Parathyroid adenoma (tissue), 2 donors: ENCODE measurements around the gene ZNF185.

Experiments used
- H2AFZ ChIP-seq: fragments of 300-600 bp; sonication (generic); one replicate; pipeline ENCODE4 v1.7.0; 2017; ENCODE audit warnings: antibody characterized with exemption, mild to moderate bottlenecking
- H3K27ac ChIP-seq: fragments of 300-600 bp; sonication (generic); one replicate; pipeline ENCODE4 v1.7.0; 2017
- H3K27me3 ChIP-seq: fragments of 300-600 bp; sonication (generic); one replicate; pipeline ENCODE4 v1.7.0; 2017; ENCODE audit warnings: low read length; ENCODE audit not compliant: control insufficient read depth, insufficient read depth
- H3K36me3 ChIP-seq: fragments of 300-600 bp; sonication (generic); one replicate; pipeline ENCODE4 v1.7.0; 2017; ENCODE audit warnings: low read length; ENCODE audit not compliant: control insufficient read depth, insufficient read depth
- H3K4me1 ChIP-seq: fragments of 300-600 bp; sonication (generic); one replicate; pipeline ENCODE4 v1.7.0; 2017; ENCODE audit warnings: control low read depth
- H3K4me2 ChIP-seq: fragments of 300-600 bp; sonication (generic); one replicate; pipeline ENCODE4 v1.7.0; 2017; ENCODE audit warnings: low read length
- H3K4me3 ChIP-seq: fragments of 300-600 bp; sonication (generic); one replicate; pipeline ENCODE4 v1.7.0; 2017; ENCODE audit warnings: low read depth, low read length
- H3K79me2 ChIP-seq: fragments of 300-600 bp; sonication (generic); one replicate; pipeline ENCODE4 v1.7.0; 2017; ENCODE audit warnings: control low read depth
- H3K9ac ChIP-seq: fragments of 300-600 bp; sonication (generic); one replicate; pipeline ENCODE4 v1.7.0; 2017; ENCODE audit warnings: mild to moderate bottlenecking
- H3K9me3 ChIP-seq: fragments of 300-600 bp; sonication (generic); one replicate; pipeline ENCODE4 v1.7.0; 2017; ENCODE audit warnings: low read length; ENCODE audit not compliant: control insufficient read depth
- TF ChIP-seq, protein P1 (sequence below): fragments of 300-600 bp; sonication (generic); IDR thresholded peaks from one replicate; pipeline ENCODE4 v1.7.0; 2017; ENCODE audit warnings: antibody characterized with exemption, mild to moderate bottlenecking
- donor health status: primary hyperparathyroidism.

The ZNF185 gene

GRCh38 chrX:152902502-152902820, 4.6 kb downstream of the ZNF185 start:
- Histone ChIP-seq H3K27me3 (no peaks in the 10 kb centered on the region), H3K27ac (no peak overlapping the region)
- TF ChIP-seq, protein P1, sequence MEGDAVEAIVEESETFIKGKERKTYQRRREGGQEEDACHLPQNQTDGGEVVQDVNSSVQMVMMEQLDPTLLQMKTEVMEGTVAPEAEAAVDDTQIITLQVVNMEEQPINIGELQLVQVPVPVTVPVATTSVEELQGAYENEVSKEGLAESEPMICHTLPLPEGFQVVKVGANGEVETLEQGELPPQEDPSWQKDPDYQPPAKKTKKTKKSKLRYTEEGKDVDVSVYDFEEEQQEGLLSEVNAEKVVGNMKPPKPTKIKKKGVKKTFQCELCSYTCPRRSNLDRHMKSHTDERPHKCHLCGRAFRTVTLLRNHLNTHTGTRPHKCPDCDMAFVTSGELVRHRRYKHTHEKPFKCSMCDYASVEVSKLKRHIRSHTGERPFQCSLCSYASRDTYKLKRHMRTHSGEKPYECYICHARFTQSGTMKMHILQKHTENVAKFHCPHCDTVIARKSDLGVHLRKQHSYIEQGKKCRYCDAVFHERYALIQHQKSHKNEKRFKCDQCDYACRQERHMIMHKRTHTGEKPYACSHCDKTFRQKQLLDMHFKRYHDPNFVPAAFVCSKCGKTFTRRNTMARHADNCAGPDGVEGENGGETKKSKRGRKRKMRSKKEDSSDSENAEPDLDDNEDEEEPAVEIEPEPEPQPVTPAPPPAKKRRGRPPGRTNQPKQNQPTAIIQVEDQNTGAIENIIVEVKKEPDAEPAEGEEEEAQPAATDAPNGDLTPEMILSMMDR = no peak

DNA sequence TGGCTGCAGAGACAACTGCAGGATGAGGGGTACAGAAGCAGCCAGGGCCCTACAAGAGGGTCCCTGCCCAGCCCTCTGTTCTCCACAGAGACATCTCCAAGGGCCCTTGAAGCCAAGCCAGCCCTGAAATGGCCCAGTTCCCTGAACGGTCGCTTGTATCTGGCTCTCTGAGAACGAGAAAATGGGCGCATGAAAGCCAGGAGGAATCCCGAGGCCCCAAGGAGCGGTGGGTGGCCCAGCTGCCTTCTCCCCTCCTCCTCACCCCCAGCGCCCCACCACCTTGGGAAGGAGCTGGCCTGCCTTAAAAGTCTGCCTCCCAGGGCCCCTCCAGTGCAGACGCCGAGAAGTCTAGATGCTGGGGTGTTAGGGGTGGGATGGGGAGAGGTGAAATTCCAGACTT, 5.7 kb downstream of the ZNF185 start:
- H3K4me1 ChIP-seq = no peaks in the 10 kb centered on the region
- H3K9ac ChIP-seq = no peak overlapping the region
- H2AFZ ChIP-seq = no peak overlapping the region
- H3K27ac ChIP-seq = no peak overlapping the region
- TF ChIP-seq, protein P1 = no peak
- H3K79me2 ChIP-seq = no peaks in the 10 kb centered on the region
- no peaks in the 10 kb centered on the region for H3K27me3 ChIP-seq
- H3K36me3 ChIP-seq = no peaks in the 10 kb centered on the region
- no peaks in the 10 kb centered on the region for H3K9me3 ChIP-seq
- H3K4me2 ChIP-seq = no peak overlapping the region
- no peak overlapping the region for H3K4me3 ChIP-seq

More at GRCh38 chrX:152902502-152902820, 4.6 kb downstream of the ZNF185 start:
- Histone ChIP-seq H3K4me1 (no peaks in the 10 kb centered on the region), H3K9ac (no peak overlapping the region), H3K79me2 (no peaks in the 10 kb centered on the region), H3K4me2 (no peak overlapping the region), H3K9me3 (no peaks in the 10 kb centered on the region), H3K4me3 (no peak overlapping the region), H3K36me3 (no peaks in the 10 kb centered on the region), H2AFZ (no peak overlapping the region)

- H3K27ac ChIP-seq = no peak overlapping the region
- no peaks in the 10 kb centered on the region for H3K36me3 ChIP-seq
- H3K4me3 ChIP-seq = no peak overlapping the region
- H3K4me1 ChIP-seq = no peaks in the 10 kb centered on the region
- no peaks in the 10 kb centered on the region for H3K79me2 ChIP-seq
- H3K9ac ChIP-seq = no peak overlapping the region
- H3K27me3 ChIP-seq = no peaks in the 10 kb centered on the region
- TF ChIP-seq, protein P1 = peak; percentile 63
- H3K9me3 ChIP-seq = no peaks in the 10 kb centered on the region
- H2AFZ ChIP-seq = no peak overlapping the region
- no peak overlapping the region for H3K4me2 ChIP-seq
Observed at GRCh38 chrX:152904151-152905080, 6.5 kb downstream of the ZNF185 start.

GRCh38 chrX:152905081-152905420, 7.2 kb downstream of the ZNF185 start:
- H3K36me3 ChIP-seq = no peaks in the 10 kb centered on the region
- TF ChIP-seq, protein P1 = no peak
- H3K27ac ChIP-seq = no peak overlapping the region
- no peak overlapping the region for H2AFZ ChIP-seq
- H3K4me3 ChIP-seq = no peak overlapping the region
- H3K27me3 ChIP-seq = no peaks in the 10 kb centered on the region
- no peaks in the 10 kb centered on the region for H3K4me1 ChIP-seq
- no peaks in the 10 kb centered on the region for H3K9me3 ChIP-seq
- no peak overlapping the region for H3K9ac ChIP-seq
- no peaks in the 10 kb centered on the region for H3K79me2 ChIP-seq
- H3K4me2 ChIP-seq = no peak overlapping the region
